Esophagus muscularis mucosa (tissue), 4 donors: Measurements from ENCODE around the gene RGPD8.
"Not testable (repeated sequence)": the region's sequence is repeated elsewhere in the genome, so short reads cannot be mapped to it uniquely, and the experiment has no call there.

ENCODE experiments used
- CTCF ChIP-seq, 3 experiments: fragments of 200-600 bp in 2 of 3; fragments of 450-650 bp in 1 of 3; sonication (generic) in 2 of 3; IDR thresholded peaks; one replicate each; pipeline ENCODE4 v1.5.1; 2017 to 2019; ENCODE audit warnings: antibody characterized with exemption in 3 of 3, mild to moderate bottlenecking in 2 of 3, moderate library complexity in 1 of 3
- EP300 ChIP-seq: sonication (generic); formaldehyde crosslinking; IDR thresholded peaks from one replicate; pipeline ENCODE4 v1.6.1; 2017; ENCODE audit warnings: antibody characterized with exemption
- POLR2A ChIP-seq: fragments of 450-650 bp; IDR thresholded peaks from one replicate; pipeline ENCODE4 v1.6.1; 2017; ENCODE audit warnings: antibody characterized with exemption, moderate library complexity, mild to moderate bottlenecking, low read depth
- POLR2AphosphoS5 ChIP-seq, 2 donors: sonication (generic); formaldehyde crosslinking; IDR thresholded peaks; one replicate each; pipeline ENCODE4 v1.6.1; 2017; ENCODE audit warnings: antibody characterized with exemption in 2 of 2

GRCh38 chr2:112435716-112436431, 2.4 kb upstream of the RGPD8 start:
- TF ChIP-seq EP300; CTCF (IDR thresholded peaks at IDR 0.05); POLR2AphosphoS5 (IDR thresholded peaks at IDR 0.05); POLR2A: not testable (repeated sequence)
